GM12878 (cell line): ENCODE results near the gene NOL4L.
A peak's percentile ranks its signal among the peaks of the same experiment; 100 is the strongest.

Experiments used
- BHLHE40 ChIP-seq, 2 experiments: fragments of 450-650 bp in 1 of 2; IDR thresholded peaks; 2 replicates each; pipeline ENCODE4 v1.6.1; 2011 to 2017; ENCODE audit warnings: low read depth in 2 of 2, borderline replicate concordance in 1 of 2, improper control_type of control experiment in 1 of 2, low read length in 1 of 2, mild to moderate bottlenecking in 1 of 2
- CREB1 ChIP-seq: IDR thresholded peaks from 2 replicates; pipeline ENCODE4 v1.6.1; 2012; ENCODE audit warnings: low read depth, mild to moderate bottlenecking, inconsistent platforms
- CREM ChIP-seq: IDR thresholded peaks from 2 replicates; pipeline ENCODE4 v1.6.1; 2014; ENCODE audit warnings: antibody characterized with exemption, low read depth
- EZH2 ChIP-seq: IDR thresholded peaks from 2 replicates; pipeline ENCODE4 v1.6.1; 2012; ENCODE audit warnings: low read depth, mild to moderate bottlenecking, control low read depth, inconsistent platforms, low read length, borderline replicate concordance; ENCODE audit not compliant: control insufficient read depth
- JUND ChIP-seq: IDR thresholded peaks from 2 replicates; pipeline ENCODE4 v1.6.1; 2012; ENCODE audit warnings: low read depth, mild to moderate bottlenecking, low read length, improper control_type of control experiment, moderate library complexity
- POLR2A ChIP-seq: IDR thresholded peaks from 2 replicates; pipeline ENCODE4 v1.6.1; 2011; ENCODE audit warnings: low read depth, mild to moderate bottlenecking, low read length
- TARDBP ChIP-seq: IDR thresholded peaks from 2 replicates; pipeline ENCODE4 v1.6.1; 2016; ENCODE audit warnings: borderline replicate concordance
- TF ChIP-seq, protein P1 (sequence below): IDR thresholded peaks from 2 replicates; pipeline ENCODE4 v1.6.1; 2011; ENCODE audit warnings: low read depth, mild to moderate bottlenecking, low read length, moderate library complexity, borderline replicate concordance; ENCODE audit errors: extremely low read depth
- TF ChIP-seq, protein P2 (sequence below): fragments of 450-650 bp; IDR thresholded peaks from 2 replicates; pipeline ENCODE4 v1.6.1; 2018; ENCODE audit warnings: borderline replicate concordance, mild to moderate bottlenecking; ENCODE audit not compliant: partially characterized antibody
- TF ChIP-seq, protein P3 (sequence below), 3 experiments: IDR thresholded peaks in 2 of 3; conservative IDR thresholded peaks in 1 of 3; 2 replicates each; pipeline ENCODE4 v1.5.1; 2011; ENCODE audit warnings: low read depth in 3 of 3, low read length in 3 of 3, mild to moderate bottlenecking in 3 of 3, control low read depth in 2 of 3, moderate library complexity in 2 of 3, inconsistent platforms in 1 of 3, mixed read lengths in 1 of 3; ENCODE audit not compliant: control insufficient read depth in 2 of 3, insufficient read depth in 1 of 3; ENCODE audit errors: extremely low read depth in 1 of 3
- TF ChIP-seq, protein P4 (sequence below): fragments of 450-650 bp; IDR thresholded peaks from 2 replicates; pipeline ENCODE4 v1.6.1; 2018; ENCODE audit warnings: mild to moderate bottlenecking, low read depth, moderate library complexity; ENCODE audit not compliant: partially characterized antibody

DNA sequence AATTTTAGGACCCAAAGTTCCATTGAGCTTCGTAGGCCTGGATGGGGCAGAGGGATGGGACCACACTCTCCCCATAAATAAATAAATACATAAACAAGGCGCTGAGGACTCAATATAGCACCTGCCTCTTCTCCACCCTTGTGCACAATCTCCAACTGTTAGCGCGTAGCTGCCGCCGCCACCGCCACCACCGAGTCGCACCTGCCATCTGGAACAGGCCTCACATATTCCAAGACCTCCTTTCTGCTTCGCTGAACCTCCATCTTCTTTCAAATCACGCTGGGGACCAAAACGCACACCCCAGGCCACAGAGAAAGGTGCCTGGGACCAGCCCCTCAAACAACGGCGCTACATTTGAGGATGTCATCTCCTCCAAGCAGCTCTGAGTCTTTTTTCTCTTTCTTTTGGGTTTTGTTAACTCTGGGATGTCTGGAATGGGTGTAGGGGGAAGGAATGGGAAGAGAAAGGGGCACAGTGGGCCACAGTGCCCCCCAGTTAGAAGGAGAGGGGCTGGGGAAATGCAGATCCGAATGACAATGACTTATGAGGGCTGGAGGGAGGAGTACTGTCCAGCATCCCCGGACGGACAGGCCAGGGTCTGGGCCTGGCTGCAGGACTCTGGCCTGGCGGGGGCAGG, 49.7 kb downstream of the NOL4L start:
- TF ChIP-seq, protein P1, sequence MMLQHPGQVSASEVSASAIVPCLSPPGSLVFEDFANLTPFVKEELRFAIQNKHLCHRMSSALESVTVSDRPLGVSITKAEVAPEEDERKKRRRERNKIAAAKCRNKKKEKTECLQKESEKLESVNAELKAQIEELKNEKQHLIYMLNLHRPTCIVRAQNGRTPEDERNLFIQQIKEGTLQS = no peak
- TF ChIP-seq CREB1 (no peak), JUND (no peak), POLR2A (no peak), TARDBP (no peak), BHLHE40 (IDR thresholded peaks at IDR 0.05; ENCODE audit: borderline replicate concordance in 1 of 2, low read depth in 2 of 2, low read length in 1 of 2) (no peak), CREM (0 out of 2 replicates have a peak, but pooled peaks have one; percentile 5), EZH2 (no peak)
- TF ChIP-seq, protein P2, sequence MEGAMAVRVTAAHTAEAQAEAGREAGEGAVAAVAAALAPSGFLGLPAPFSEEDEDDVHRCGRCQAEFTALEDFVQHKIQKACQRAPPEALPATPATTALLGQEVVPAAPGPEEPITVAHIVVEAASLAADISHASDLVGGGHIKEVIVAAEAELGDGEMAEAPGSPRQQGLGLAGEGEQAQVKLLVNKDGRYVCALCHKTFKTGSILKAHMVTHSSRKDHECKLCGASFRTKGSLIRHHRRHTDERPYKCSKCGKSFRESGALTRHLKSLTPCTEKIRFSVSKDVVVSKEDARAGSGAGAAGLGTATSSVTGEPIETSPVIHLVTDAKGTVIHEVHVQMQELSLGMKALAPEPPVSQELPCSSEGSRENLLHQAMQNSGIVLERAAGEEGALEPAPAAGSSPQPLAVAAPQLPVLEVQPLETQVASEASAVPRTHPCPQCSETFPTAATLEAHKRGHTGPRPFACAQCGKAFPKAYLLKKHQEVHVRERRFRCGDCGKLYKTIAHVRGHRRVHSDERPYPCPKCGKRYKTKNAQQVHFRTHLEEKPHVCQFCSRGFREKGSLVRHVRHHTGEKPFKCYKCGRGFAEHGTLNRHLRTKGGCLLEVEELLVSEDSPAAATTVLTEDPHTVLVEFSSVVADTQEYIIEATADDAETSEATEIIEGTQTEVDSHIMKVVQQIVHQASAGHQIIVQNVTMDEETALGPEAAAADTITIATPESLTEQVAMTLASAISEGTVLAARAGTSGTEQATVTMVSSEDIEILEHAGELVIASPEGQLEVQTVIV = no peak
- TF ChIP-seq, protein P3, sequence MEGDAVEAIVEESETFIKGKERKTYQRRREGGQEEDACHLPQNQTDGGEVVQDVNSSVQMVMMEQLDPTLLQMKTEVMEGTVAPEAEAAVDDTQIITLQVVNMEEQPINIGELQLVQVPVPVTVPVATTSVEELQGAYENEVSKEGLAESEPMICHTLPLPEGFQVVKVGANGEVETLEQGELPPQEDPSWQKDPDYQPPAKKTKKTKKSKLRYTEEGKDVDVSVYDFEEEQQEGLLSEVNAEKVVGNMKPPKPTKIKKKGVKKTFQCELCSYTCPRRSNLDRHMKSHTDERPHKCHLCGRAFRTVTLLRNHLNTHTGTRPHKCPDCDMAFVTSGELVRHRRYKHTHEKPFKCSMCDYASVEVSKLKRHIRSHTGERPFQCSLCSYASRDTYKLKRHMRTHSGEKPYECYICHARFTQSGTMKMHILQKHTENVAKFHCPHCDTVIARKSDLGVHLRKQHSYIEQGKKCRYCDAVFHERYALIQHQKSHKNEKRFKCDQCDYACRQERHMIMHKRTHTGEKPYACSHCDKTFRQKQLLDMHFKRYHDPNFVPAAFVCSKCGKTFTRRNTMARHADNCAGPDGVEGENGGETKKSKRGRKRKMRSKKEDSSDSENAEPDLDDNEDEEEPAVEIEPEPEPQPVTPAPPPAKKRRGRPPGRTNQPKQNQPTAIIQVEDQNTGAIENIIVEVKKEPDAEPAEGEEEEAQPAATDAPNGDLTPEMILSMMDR (IDR thresholded peaks at IDR 0.05 in 2 of 3, conservative IDR thresholded peaks at IDR 0.05 in 1 of 3; ENCODE audit: control insufficient read depth in 2 of 3, extremely low read depth in 1 of 3, insufficient read depth in 1 of 3, low read depth in 3 of 3, low read length in 3 of 3) = no peak
- TF ChIP-seq, protein P4, sequence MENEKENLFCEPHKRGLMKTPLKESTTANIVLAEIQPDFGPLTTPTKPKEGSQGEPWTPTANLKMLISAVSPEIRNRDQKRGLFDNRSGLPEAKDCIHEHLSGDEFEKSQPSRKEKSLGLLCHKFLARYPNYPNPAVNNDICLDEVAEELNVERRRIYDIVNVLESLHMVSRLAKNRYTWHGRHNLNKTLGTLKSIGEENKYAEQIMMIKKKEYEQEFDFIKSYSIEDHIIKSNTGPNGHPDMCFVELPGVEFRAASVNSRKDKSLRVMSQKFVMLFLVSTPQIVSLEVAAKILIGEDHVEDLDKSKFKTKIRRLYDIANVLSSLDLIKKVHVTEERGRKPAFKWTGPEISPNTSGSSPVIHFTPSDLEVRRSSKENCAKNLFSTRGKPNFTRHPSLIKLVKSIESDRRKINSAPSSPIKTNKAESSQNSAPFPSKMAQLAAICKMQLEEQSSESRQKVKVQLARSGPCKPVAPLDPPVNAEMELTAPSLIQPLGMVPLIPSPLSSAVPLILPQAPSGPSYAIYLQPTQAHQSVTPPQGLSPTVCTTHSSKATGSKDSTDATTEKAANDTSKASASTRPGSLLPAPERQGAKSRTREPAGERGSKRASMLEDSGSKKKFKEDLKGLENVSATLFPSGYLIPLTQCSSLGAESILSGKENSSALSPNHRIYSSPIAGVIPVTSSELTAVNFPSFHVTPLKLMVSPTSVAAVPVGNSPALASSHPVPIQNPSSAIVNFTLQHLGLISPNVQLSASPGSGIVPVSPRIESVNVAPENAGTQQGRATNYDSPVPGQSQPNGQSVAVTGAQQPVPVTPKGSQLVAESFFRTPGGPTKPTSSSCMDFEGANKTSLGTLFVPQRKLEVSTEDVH = no peak
